Measurements from ENCODE around the gene GDPD3.

DNA sequence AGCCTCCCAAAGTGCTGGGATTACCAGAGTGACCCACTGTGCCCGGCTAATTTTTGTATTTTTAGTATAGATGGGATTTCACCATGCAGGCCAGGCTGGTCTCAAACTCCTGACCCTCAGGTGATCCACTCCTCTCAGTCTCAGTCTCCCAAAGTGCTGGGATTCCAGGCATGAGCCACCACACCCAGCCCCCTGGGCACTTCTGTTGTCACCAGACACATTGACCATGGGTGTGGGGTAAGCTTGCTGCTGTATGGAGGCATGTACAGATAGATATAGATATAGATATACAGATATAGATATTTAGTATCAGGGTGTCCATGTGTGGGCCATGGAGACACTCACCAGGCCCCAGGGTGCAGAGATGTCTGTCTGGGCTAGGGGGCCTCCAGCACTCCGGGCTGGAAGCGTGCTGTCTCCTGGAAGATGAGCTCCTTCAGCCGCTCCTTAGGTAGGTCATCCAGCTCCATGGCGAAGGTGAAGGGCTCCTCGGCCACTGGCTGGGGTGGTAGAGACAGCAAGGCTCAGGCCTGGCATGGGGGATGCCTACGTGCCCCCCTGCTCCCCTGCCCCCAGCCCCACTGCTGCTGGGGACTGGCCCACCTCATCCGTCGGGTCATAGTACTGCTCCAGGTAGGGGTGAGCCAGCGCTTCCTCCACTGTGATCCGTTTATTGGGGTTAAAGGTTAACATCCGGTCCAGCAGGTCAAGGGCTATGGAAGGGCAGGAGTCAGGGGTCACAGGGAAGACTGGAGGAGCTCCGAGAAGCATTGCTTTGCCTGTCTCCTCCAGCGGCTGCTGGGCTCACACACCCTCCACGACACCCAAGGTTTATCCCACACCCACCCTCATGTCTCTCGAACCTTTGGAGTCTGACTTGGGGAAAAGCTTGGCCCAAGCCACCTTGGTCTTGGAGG is 3.2 kb upstream of the GDPD3 start:
- TF ChIP-seq, protein P1, sequence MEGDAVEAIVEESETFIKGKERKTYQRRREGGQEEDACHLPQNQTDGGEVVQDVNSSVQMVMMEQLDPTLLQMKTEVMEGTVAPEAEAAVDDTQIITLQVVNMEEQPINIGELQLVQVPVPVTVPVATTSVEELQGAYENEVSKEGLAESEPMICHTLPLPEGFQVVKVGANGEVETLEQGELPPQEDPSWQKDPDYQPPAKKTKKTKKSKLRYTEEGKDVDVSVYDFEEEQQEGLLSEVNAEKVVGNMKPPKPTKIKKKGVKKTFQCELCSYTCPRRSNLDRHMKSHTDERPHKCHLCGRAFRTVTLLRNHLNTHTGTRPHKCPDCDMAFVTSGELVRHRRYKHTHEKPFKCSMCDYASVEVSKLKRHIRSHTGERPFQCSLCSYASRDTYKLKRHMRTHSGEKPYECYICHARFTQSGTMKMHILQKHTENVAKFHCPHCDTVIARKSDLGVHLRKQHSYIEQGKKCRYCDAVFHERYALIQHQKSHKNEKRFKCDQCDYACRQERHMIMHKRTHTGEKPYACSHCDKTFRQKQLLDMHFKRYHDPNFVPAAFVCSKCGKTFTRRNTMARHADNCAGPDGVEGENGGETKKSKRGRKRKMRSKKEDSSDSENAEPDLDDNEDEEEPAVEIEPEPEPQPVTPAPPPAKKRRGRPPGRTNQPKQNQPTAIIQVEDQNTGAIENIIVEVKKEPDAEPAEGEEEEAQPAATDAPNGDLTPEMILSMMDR (IDR thresholded peaks at IDR 0.05) = no peak
- no peak for TF ChIP-seq POLR2A (IDR thresholded peaks at IDR 0.05)
